Right lobe of liver (tissue), 6 donors: ENCODE results near the gene TNS1. TPM values are rescaled to one million over a fixed set of nuclear protein-coding genes. Genes with fewer than 3 reads are reported as not detected.

Experiments
- ATAC-seq, 4 donors: fragments of 200-7000 bp; cut with Tn5 transposase; one replicate each; pipeline ENCODE4 v1.9.1; 2020; ENCODE audit warnings: mild to moderate bottlenecking in 4 of 4, moderate library complexity in 4 of 4
- DNase-seq, 3 donors: peaks; one replicate each; pipeline ENCODE4 v3.0.0-alpha.2; 2020
- H3K27ac ChIP-seq, 3 donors: fragments of 200-600 bp; one replicate each; pipeline ENCODE4 v1.8.0; 2022
- H3K27me3 ChIP-seq, 2 donors: fragments of 200-600 bp; one replicate each; pipeline ENCODE4 v1.8.0; 2022
- H3K36me3 ChIP-seq, 4 donors: fragments of 200-600 bp; sonication (generic) in 1 of 4; one replicate each; pipeline versions ENCODE4 v1.5.1 to v1.8.0; 2017 to 2022; ENCODE audit warnings: control low read depth in 1 of 4
- H3K4me1 ChIP-seq, 4 donors: fragments of 200-600 bp; sonication (generic) in 1 of 4; one replicate each; pipeline versions ENCODE4 v1.5.1 to v1.8.0; 2017 to 2022; ENCODE audit warnings: control low read depth in 1 of 4
- H3K4me3 ChIP-seq, 3 donors: fragments of 200-600 bp; one replicate each; pipeline ENCODE4 v1.8.0; 2022
- H3K9me3 ChIP-seq, 4 donors: fragments of 200-600 bp; sonication (generic) in 1 of 4; one replicate each; pipeline versions ENCODE4 v1.5.1 to v1.8.0; 2017 to 2022; ENCODE audit warnings: control low read depth in 1 of 4
- CTCF ChIP-seq, 4 donors: fragments of 200-600 bp in 3 of 4; fragments of 450-650 bp in 1 of 4; IDR thresholded peaks; one replicate each; pipeline versions ENCODE4 v1.5.1 to v1.8.0; 2016 to 2022; ENCODE audit warnings: antibody characterized with exemption in 4 of 4, mild to moderate bottlenecking in 2 of 4
- POLR2A ChIP-seq: fragments of 450-650 bp; IDR thresholded peaks from one replicate; pipeline ENCODE4 v1.6.1; 2017; ENCODE audit warnings: antibody characterized with exemption, mild to moderate bottlenecking
- WGBS: methylation state at CpG from one replicate; pipeline ENCODE4 v1.1.6; 2018; ENCODE audit warnings: low coverage, low lambda C conversion rate; ENCODE audit not compliant: insufficient coverage; ENCODE audit errors: missing lambda C conversion rate; 5-methylcytosine and 5-hydroxymethylcytosine counted together
- intact Hi-C, 2 donors: fragments of 100-400 bp; cut with DNase I; formaldehyde crosslinking; loops; one replicate each; pipeline versions ENCODE4 v1.11.2 to v1.14.1; 2022
- total RNA-seq, 6 experiments: library from RNA; depleted of rRNA in 2 of 6; stranded (reverse); fragments of >200 nt in 2 of 6; fragmentation: NEBNext Ultra II Directional in 3 of 6; extraction: Animal tissue kit (Norgen Biotek cat#: 25700) in 3 of 6; gene quantifications; one replicate each; pipeline versions ENCODE4 v1.1.0 to v1.2.4, GENCODE V29; 2016 to 2023
- donor health status: DM: no; HTN: yes; CAD: no.
- donor health status: DM: no; HTN: no; CAD: no.
- donor health status: DM: no; HTN: no; CAD: no.
- donor health status: DM: no; HTN: yes; CAD: no.
- donor health status: DM: no; HTN: yes; CAD: no.

TNS1 gene
- total RNA-seq, 6 experiments from 2014 or later, result 68.4 to 209 (median 99.2) TPM

DNA sequence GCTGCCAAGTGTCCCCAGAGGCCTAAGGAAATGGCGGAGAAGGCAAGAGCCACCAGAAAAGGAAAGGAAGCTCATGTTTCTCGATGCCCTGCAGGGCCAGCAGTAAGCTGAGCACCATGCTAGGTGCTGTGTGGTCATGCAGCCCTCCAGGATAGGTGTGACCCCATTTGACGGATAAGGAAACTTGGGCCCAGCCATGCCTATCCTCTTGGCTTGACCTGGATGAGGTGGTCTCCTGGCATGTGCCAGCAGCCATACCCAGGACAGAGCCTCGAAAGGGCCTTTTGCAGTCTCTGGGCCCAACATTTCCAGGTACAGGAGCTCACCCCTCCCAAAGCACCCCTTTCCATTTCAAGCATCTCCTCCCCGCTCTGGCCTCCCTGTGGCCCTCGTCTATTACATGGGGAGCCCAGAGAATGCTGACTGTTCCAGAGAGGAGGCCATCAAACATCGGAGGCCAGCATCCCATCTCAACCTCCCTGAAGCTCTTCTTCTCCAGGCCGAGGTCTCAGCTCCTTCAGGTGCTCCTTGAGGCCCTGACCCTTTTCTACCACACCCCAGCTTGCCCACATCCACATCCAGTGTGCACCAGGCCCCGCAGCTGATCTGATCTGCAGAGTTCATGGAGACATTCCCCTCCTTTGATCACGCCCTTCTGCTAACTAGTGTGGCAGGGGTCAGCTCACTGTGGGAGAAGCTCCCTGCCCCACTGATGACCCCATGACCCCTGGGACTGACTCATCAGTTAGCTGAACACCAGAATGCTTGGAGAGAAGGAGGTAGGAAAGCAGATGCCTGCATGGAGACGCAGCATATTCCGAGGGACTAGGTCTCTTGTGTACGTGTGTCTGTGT is 208.4 kb downstream of the TNS1 start:
- no peak for ATAC-seq
- Histone ChIP-seq H3K4me3 (no peak overlapping the region), H3K27ac (no peak overlapping the region), H3K27me3 (no peaks in the 10 kb centered on the region), H3K36me3 (no peaks in the 10 kb centered on the region), H3K4me1 (no peaks in the 10 kb centered on the region), H3K9me3 (no peaks in the 10 kb centered on the region)
- DNase-seq, result no peak
- intact Hi-C loops, result no loop called here
- 92% methylated on average over 8 of the region's 13 CpGs for WGBS
- TF ChIP-seq POLR2A (no peak), CTCF (IDR thresholded peaks at IDR 0.05) (no peak)

DNA sequence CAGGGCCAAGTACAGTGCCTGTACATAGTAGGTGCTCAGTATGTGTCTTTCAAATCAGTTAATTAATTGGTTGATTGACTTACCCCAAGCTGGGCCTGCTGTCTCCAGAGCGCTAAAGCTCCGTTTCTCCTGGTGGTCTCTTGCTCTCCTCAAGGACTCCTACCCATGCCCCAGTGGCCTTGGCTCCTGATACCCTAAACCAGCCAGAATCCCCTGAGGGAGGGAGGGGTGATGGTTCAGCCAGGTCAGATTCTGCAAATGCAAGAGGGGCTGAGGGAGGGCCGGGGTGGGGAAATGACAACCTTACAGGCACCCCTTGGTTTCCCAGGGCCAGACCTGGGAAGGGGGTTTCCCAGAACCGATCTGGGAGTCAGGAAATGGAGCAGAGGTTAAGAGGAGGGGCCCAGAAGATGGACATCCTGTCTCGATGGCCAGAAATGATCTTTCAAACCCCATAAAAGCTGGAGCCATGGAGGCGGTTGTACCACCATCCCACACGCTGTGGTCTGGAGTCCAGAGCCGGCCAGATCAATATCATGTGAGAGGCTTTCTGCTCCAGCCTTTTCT is 209.1 kb downstream of the TNS1 start:
- Histone ChIP-seq H3K36me3 (no peaks in the 10 kb centered on the region), H3K27me3 (no peaks in the 10 kb centered on the region), H3K4me3 (no peak overlapping the region), H3K27ac (no peak overlapping the region), H3K4me1 (no peaks in the 10 kb centered on the region), H3K9me3 (no peaks in the 10 kb centered on the region)
- no peak for TF ChIP-seq POLR2A
- no peak for TF ChIP-seq CTCF (IDR thresholded peaks at IDR 0.05)
- intact Hi-C loops, result no loop called here
- DNase-seq (no peak), ATAC-seq (no peak)
- WGBS, result 44% methylated on average over 5 of the region's 8 CpGs

GRCh38 chr2:217792626-217793527 is 209.9 kb downstream of the TNS1 start:
- DNase-seq (no peak), ATAC-seq (no peak)
- 44% methylated on average over 4 of the region's 5 CpGs for WGBS
- intact Hi-C loops, result no loop called here
- no peak overlapping the region for H3K4me3 ChIP-seq
- H3K27ac ChIP-seq, result no peak overlapping the region
- TF ChIP-seq CTCF (IDR thresholded peaks at IDR 0.05) (no peak), POLR2A (no peak)
- H3K9me3 ChIP-seq, result no peaks in the 10 kb centered on the region
- no peaks in the 10 kb centered on the region for H3K27me3 ChIP-seq
- H3K36me3 ChIP-seq, result peaks cover 0 to 6% (median 0%) of the 10 kb centered on the region in 4 donors
- no peaks in the 10 kb centered on the region for H3K4me1 ChIP-seq

GRCh38 chr2:217791551-217791950 is 211.2 kb downstream of the TNS1 start:
- TF ChIP-seq POLR2A, result no peak
- 88% methylated on average over 2 of the region's 2 CpGs for WGBS
- H3K36me3 ChIP-seq, result peaks cover 0 to 8% (median 0%) of the 10 kb centered on the region in 4 donors
- H3K4me1 ChIP-seq, result no peaks in the 10 kb centered on the region
- no peak overlapping the region for H3K4me3 ChIP-seq
- ATAC-seq (no peak), DNase-seq (no peak)
- H3K9me3 ChIP-seq, result no peaks in the 10 kb centered on the region
- no peak overlapping the region for H3K27ac ChIP-seq
- intact Hi-C loops, result no loop called here
- H3K27me3 ChIP-seq, result no peaks in the 10 kb centered on the region
